Measurements from ENCODE around the gene UFC1.

DNA sequence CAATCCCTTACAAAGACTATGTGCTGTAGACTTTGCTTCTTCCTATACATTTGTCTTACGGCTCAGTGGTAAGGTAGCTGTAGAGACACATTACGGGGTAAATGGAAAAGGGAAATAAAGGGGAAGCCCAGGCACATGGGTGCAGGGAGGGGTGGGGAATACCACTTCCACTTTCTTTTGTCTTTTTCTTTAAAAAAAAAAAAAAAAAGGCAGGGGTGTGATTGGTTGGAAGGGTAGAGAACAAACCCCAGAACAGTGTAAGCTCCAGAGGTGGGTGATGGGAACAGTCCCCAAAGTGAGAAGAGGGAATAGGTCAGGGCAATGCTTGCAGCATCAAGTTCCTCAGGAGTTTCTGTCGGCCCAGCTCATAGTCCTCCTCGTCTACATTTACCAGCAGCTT, 31.9 kb upstream of the UFC1 start:
- TF ChIP-seq, protein P1, sequence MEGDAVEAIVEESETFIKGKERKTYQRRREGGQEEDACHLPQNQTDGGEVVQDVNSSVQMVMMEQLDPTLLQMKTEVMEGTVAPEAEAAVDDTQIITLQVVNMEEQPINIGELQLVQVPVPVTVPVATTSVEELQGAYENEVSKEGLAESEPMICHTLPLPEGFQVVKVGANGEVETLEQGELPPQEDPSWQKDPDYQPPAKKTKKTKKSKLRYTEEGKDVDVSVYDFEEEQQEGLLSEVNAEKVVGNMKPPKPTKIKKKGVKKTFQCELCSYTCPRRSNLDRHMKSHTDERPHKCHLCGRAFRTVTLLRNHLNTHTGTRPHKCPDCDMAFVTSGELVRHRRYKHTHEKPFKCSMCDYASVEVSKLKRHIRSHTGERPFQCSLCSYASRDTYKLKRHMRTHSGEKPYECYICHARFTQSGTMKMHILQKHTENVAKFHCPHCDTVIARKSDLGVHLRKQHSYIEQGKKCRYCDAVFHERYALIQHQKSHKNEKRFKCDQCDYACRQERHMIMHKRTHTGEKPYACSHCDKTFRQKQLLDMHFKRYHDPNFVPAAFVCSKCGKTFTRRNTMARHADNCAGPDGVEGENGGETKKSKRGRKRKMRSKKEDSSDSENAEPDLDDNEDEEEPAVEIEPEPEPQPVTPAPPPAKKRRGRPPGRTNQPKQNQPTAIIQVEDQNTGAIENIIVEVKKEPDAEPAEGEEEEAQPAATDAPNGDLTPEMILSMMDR (optimal IDR thresholded peaks at IDR 0.05 in 1 of 3, IDR thresholded peaks at IDR 0.05 in 1 of 3, conservative IDR thresholded peaks at IDR 0.05 in 1 of 3; ENCODE audit: extremely low read depth in 1 of 3, insufficient read depth in 2 of 3, low read length in 3 of 3) = no peak
- TF ChIP-seq EZH2 (IDR thresholded peaks at IDR 0.05; ENCODE audit: low read length) = no peak

Data from keratinocyte (primary cell).